BLaER1 treated with 17β-estradiol and CSF1 and Interleukin-3, amounts not matched to agents 10 nM and 100 nM (cell line): ENCODE data around the gene RTN1.

ENCODE experiments used
- H3K27ac ChIP-seq, 11 experiments: shearing (Covaris generic); formaldehyde crosslinking; 2 replicates each; pipeline ENCODE4 v1.8.1; 2022
- H3K27me3 ChIP-seq, 11 experiments: shearing (Covaris generic); formaldehyde crosslinking; 2 replicates each; pipeline ENCODE4 v1.8.1; 2022
- H3K36me3 ChIP-seq, 11 experiments: shearing (Covaris generic); formaldehyde crosslinking; 2 replicates each; pipeline ENCODE4 v1.8.1; 2022
- H3K4me1 ChIP-seq, 10 experiments: shearing (Covaris generic); formaldehyde crosslinking; 2 replicates each; pipeline ENCODE4 v1.8.1; 2022
- H3K4me2 ChIP-seq, 11 experiments: shearing (Covaris generic); formaldehyde crosslinking; 2 replicates each; pipeline ENCODE4 v1.8.1; 2022
- H3K4me3 ChIP-seq, 10 experiments: shearing (Covaris generic); formaldehyde crosslinking; 2 replicates each; pipeline ENCODE4 v1.8.1; 2022
- H3K9ac ChIP-seq, 11 experiments: shearing (Covaris generic); formaldehyde crosslinking; 2 replicates each; pipeline ENCODE4 v1.8.1; 2022
- H3K9me3 ChIP-seq, 11 experiments: shearing (Covaris generic); formaldehyde crosslinking; replicated peaks in 1 of 11; 2 replicates each; pipeline ENCODE4 v1.8.1; 2022
- H4K20me1 ChIP-seq, 11 experiments: shearing (Covaris generic); formaldehyde crosslinking; 2 replicates each; pipeline ENCODE4 v1.8.1; 2022
- Cebpa-rat ChIP-seq, 11 experiments: shearing (Covaris generic); IDR thresholded peaks; 2 replicates each; pipeline ENCODE4 v1.8.1; 2022

RTN1 gene

DNA sequence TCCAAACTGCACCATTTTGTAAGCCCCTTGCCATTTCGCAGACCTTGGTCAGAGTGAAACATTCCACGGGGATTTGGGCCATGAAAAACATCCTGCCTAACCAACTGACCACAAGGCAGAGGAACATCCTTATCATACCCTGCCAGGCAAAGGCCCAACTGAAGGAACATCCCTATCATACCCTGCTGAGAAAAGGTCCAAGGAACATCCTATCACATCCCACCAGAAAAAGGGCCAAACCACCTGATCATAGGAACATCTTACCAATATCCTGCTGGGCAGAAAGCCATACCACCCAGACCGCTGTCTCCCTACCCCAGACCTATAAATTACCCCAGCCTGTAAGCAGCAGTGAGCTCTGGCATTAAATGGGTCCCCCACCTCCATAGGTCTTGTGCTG is 30.0 kb upstream of the RTN1 start:
- no peak for TF ChIP-seq Cebpa-rat (IDR thresholded peaks at IDR 0.05)
- Histone ChIP-seq H3K9me3 (peaks cover 0 to 14% (median 9%) of the 10 kb centered on the region in 11 experiments; a peak in 13 of 22 replicates), H3K9ac (no peak overlapping the region), H3K4me3 (no peak overlapping the region), H3K36me3 (no peaks in the 10 kb centered on the region), H3K27me3 (no peaks in the 10 kb centered on the region), H3K27ac (no peak overlapping the region), H3K4me1 (peaks cover 0 to 4% (median 0%) of the 10 kb centered on the region in 10 experiments; a peak in 1 of 20 replicates), H3K4me2 (no peak overlapping the region), H4K20me1 (no peaks in the 10 kb centered on the region; a peak in 1 of 22 replicates)

DNA sequence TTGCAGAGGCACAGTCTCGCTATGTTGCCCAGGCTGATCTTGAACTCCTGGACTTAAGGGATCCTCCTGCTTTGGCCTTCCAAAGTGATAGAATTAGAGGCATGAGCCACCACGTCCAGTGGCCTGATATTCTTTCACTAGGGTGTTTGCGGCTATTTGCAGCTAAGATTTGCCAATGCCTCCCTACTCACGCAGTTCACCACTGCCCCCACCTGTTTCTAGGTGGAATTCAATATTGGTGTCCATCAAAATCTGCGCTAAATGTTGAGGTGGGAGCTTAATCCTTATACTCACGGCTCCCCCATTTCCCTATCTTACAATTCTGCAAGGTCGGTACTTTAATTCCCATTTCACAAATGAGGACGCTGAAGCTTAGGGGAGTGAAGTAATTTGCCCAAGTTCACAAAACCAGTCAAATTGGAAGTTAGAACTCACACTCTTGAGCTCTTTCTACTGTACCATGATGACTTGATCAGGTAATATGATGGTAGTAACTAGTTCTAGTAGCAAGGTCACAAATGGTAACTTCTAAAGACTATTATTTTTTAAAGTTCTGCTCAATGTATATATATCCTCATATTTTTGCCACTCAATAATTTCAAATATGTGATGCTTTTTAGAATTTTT is 27.3 kb upstream of the RTN1 start:
- Histone ChIP-seq H3K4me1 (peaks cover 0 to 6% (median 0%) of the 10 kb centered on the region in 10 experiments; a peak in 1 of 20 replicates), H4K20me1 (no peaks in the 10 kb centered on the region; a peak in 1 of 22 replicates), H3K9ac (no peak overlapping the region), H3K27ac (no peak overlapping the region), H3K36me3 (no peaks in the 10 kb centered on the region), H3K9me3 (peaks cover 0 to 14% (median 9%) of the 10 kb centered on the region in 11 experiments; a peak in 13 of 22 replicates), H3K4me2 (no peak overlapping the region), H3K4me3 (no peak overlapping the region), H3K27me3 (no peaks in the 10 kb centered on the region)
- TF ChIP-seq Cebpa-rat (IDR thresholded peaks at IDR 0.05): no peak

DNA sequence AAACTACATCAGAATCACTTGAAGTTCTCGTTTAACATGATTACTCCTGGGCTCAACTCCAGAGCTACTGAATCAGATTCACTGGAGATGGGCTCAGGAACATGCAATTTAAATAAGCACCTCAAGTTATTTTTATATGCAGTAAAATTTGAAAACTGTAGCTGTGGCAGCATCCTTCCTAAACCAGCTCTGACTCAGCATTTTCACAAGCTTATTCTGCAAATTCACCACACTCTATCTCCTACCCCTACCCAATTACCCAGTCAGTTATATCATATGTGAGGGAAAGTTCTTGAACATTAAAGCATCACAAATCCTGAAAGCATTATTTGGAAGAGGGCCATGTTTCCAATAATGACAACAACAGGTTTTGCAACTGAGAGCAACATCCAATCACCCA is 25.1 kb upstream of the RTN1 start:
- Histone ChIP-seq H3K4me3 (no peak overlapping the region), H3K4me1 (peaks cover 0 to 6% (median 0%) of the 10 kb centered on the region in 10 experiments; a peak in 1 of 20 replicates), H3K4me2 (0 out of 22 replicates have a peak overlapping the region, but pooled peaks of 1 of the 11 experiments have one; percentile 11), H3K9me3 (0 out of 22 replicates have a peak, but pooled peaks cover 0 to 2% (median 0%) of the 10 kb centered on the region in 11 experiments), H4K20me1 (no peaks in the 10 kb centered on the region; a peak in 1 of 22 replicates), H3K9ac (no peak overlapping the region), H3K27me3 (no peaks in the 10 kb centered on the region), H3K36me3 (no peaks in the 10 kb centered on the region), H3K27ac (no peak overlapping the region)
- TF ChIP-seq Cebpa-rat (IDR thresholded peaks at IDR 0.05): no peak

DNA sequence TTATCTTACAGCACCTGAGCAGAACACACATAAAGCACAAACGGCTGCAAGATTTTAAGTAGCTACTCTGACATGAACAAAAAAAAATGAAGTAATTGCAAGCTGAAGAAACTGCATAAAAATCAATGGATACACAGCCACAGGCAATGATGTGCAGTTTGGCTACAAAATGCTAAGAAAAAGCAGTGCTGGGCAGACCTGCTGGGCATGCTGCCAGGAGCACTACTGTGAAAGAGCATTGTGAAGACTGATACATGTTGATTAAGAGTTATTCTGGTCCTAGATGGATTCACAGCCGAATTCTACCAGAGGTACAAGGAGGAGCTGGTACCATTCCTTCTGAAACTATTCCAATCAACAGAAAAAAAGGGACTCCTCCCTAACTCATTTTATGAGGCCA is 20.1 kb upstream of the RTN1 start:
- Histone ChIP-seq H3K36me3 (no peaks in the 10 kb centered on the region), H3K4me2 (no peak overlapping the region), H3K27ac (no peak overlapping the region), H4K20me1 (no peaks in the 10 kb centered on the region), H3K4me3 (no peak overlapping the region), H3K9ac (no peak overlapping the region), H3K27me3 (no peaks in the 10 kb centered on the region), H3K9me3 (no peaks in the 10 kb centered on the region), H3K4me1 (peaks cover 0 to 3% (median 0%) of the 10 kb centered on the region in 10 experiments; a peak in 1 of 20 replicates)
- TF ChIP-seq Cebpa-rat (IDR thresholded peaks at IDR 0.05): no peak

DNA sequence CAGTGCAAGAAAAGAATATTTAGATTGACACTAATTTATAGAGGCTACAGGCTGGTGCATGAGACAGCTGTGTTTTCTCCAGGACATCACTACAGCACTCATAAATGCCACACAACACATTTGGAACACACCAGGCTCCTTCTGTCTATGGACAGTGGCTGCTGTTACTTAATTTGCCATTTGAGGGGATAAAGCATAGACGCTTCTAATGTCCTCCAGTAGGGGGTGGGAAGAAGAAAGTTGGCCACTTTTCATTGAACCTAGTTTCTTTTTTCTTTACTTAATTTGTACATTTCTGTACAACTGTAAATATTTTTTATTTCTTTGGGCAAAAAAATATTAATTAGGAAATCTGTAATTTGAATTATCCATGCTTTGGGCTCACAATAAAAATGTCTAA is 12.4 kb upstream of the RTN1 start:
- H4K20me1 ChIP-seq: no peaks in the 10 kb centered on the region
- no peak overlapping the region for H3K9ac ChIP-seq
- H3K27me3 ChIP-seq: no peaks in the 10 kb centered on the region
- H3K27ac ChIP-seq: no peak overlapping the region
- no peaks in the 10 kb centered on the region for H3K9me3 ChIP-seq
- no peaks in the 10 kb centered on the region for H3K4me1 ChIP-seq
- TF ChIP-seq Cebpa-rat (IDR thresholded peaks at IDR 0.05): no peak
- no peak overlapping the region for H3K4me2 ChIP-seq
- no peak overlapping the region for H3K4me3 ChIP-seq
- H3K36me3 ChIP-seq: no peaks in the 10 kb centered on the region

DNA sequence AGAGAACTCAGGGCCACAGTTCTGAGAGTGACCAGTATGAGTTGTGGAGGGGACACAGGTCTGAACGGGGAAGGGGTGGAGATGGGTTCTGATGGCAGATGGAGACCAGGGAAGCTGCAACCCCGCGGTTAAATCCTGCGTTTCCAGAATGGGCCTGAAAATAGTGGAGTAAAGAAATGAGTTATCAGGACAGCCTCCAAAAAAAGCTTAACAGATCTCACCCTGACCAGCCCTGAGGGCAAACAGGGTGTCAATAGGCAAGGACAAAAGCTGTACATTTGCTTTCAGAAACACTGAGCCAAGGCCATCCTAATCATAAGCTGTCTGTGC is 555 bp upstream of the RTN1 start:
- Histone ChIP-seq H3K27ac (peak overlapping the region in 1 of 11 experiments; percentile 72; a peak in 1 of 22 replicates), H3K4me2 (peak overlapping the region; percentile 84 to 100 (median 96)), H3K4me3 (peak overlapping the region; percentile 73 to 94 (median 84)), H3K36me3 (no peaks in the 10 kb centered on the region), H3K27me3 (peaks cover 0 to 24% (median 14%) of the 10 kb centered on the region in 11 experiments; a peak in 19 of 22 replicates), H3K9ac (peak overlapping the region in 10 of 11 experiments; percentile 72 to 84 (median 80); a peak in 18 of 22 replicates), H4K20me1 (0 out of 22 replicates have a peak, but pooled peaks cover 0 to 4% (median 0%) of the 10 kb centered on the region in 11 experiments), H3K4me1 (peaks cover 0 to 20% (median 11%) of the 10 kb centered on the region in 10 experiments; a peak in 13 of 20 replicates), H3K9me3 (no peaks in the 10 kb centered on the region)
- TF ChIP-seq Cebpa-rat (IDR thresholded peaks at IDR 0.05): no peak

DNA sequence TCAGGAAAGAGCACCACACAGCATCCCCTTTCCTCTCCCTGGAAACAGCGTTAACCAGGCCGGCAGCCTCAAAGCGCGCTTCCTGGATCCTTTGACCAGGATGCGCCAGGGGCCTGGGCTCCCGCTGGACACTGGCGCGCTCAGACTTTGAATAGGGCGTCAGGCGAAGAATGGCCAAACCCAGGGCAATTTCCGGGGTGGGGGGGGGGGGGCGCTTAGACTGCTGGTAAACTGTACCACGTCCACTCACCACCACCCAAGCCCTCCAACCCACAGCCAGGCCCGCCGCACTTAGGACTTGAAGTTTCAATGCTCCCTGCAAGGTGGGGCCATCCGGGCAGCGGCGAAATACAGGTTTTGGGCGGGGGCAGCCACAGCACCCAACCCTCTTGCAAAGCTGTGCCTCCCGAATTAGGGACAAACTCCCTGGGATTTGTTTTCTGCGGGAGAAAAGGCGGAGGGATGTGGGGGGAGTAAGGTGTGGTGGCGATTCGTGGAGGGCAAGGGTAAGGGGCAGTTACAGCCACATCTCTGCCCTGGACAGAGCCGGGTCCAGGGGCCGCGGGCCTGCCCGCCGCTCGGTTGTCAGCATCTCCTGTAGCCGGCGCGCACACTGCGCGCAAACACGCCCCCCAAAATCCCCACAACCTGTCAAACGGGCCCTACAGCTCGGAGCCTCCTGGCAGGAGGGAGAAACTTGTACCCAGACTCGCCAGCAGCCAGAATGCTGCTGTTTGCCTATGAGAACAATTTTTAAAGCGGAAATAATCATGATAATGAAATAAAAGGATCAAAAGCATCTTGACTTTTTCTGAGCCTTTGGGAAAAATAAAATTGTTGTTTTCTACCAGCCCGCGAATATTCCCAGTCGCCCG is 958 bp downstream of the RTN1 start:
- Histone ChIP-seq H3K4me1 (peaks cover 0 to 20% (median 11%) of the 10 kb centered on the region in 10 experiments; a peak in 13 of 20 replicates), H3K36me3 (no peaks in the 10 kb centered on the region), H3K9ac (peak overlapping the region; percentile 72 to 84 (median 79)), H3K27me3 (peaks cover 0 to 24% (median 14%) of the 10 kb centered on the region in 11 experiments; a peak in 19 of 22 replicates), H4K20me1 (0 out of 22 replicates have a peak, but pooled peaks cover 0 to 4% (median 0%) of the 10 kb centered on the region in 11 experiments), H3K4me3 (peak overlapping the region; percentile 73 to 94 (median 84)), H3K27ac (peak overlapping the region in 6 of 11 experiments; percentile 52 to 72 (median 66); a peak in 8 of 22 replicates), H3K4me2 (peak overlapping the region; percentile 84 to 100 (median 96)), H3K9me3 (no peaks in the 10 kb centered on the region)
- TF ChIP-seq Cebpa-rat (IDR thresholded peaks at IDR 0.05): no peak

DNA sequence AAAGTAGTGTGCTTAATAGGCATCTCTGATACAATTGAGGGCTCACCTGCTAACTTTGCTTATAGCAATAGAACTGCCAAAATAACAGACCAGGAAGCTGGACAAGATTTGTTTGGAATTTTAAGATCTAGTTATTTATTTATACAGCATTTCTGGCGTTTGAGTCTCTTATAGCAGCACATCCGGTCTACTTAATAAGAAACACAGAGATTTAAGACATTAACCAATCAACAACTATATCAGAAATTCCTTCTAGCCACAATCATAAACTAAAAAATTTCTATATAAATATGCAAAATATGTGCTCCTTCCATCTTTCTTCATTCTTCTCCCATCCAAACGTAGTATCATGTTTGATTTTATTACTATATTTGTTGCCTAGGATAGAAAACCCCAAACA is 2.6 kb downstream of the RTN1 start:
- Histone ChIP-seq H4K20me1 (0 out of 22 replicates have a peak, but pooled peaks cover 0 to 4% (median 0%) of the 10 kb centered on the region in 11 experiments), H3K4me3 (no peak overlapping the region), H3K4me2 (no peak overlapping the region), H3K36me3 (no peaks in the 10 kb centered on the region), H3K27me3 (peaks cover 0 to 24% (median 14%) of the 10 kb centered on the region in 11 experiments; a peak in 19 of 22 replicates), H3K27ac (no peak overlapping the region), H3K9ac (no peak overlapping the region), H3K9me3 (no peaks in the 10 kb centered on the region), H3K4me1 (peaks cover 0 to 36% (median 11%) of the 10 kb centered on the region in 10 experiments; a peak in 14 of 20 replicates)
- no peak for TF ChIP-seq Cebpa-rat (IDR thresholded peaks at IDR 0.05)
